ENCODE results near the gene RER1.
"Not testable (repeated sequence)": the region's sequence is repeated elsewhere in the genome, so short reads cannot be mapped to it uniquely, and the experiment has no call there.

The RER1 gene

DNA sequence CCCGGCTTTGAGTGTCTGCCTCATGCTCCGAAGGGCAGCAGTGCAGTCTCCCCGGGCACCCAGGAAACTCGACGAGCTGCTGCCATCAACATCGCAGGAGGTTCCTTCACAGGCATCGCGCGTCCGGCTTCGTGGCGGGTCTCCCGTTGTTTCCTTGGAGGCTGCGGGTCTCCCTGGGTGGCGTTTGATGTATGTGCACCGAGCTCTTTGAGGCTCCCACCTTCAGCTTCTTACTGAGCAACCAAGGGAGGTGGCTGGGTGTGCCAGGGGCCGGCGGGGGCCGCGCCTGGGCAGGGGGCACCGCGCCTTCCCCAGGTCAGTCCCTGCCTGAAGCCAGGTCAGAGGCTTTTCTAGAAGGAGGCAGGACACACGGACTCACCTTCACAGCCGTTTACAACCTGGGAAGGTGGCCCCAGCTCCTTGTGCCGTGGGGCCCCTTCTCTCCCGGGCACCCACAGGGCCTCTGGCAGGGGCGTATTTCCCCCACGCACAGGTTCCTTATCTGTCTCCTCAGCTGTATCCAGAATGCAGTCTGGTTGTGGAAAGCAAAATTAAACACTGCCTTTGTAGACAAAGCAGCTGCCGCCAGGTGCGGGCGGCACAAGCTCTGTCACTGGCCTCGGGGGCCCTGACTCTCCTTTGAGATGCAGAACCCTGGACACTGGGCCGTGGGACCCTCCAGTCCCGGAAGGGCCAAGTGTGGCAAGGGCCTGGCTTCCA lies 42.5 kb downstream of the RER1 start:
- H3K4me3 ChIP-seq (ENCODE audit: extremely low read depth, insufficient read depth, low read length, poor library complexity, severe bottlenecking): no peak overlapping the region
- no peaks in the 10 kb centered on the region for H3K4me1 ChIP-seq (ENCODE audit: control insufficient read depth, insufficient read depth, low read length, poor library complexity, severe bottlenecking)
- no peaks in the 10 kb centered on the region for H3K9me3 ChIP-seq (ENCODE audit: control insufficient read depth, low read length)
- no peak overlapping the region for H3K27ac ChIP-seq (ENCODE audit: low read depth, low read length, severe bottlenecking)
- H3K36me3 ChIP-seq (ENCODE audit: control insufficient read depth, insufficient read depth, low read length): no peaks in the 10 kb centered on the region
- 89 to 92% methylated on average over 29 to 34 of the region's 34 CpGs for WGBS, 2 experiments (ENCODE audit: insufficient coverage in 2 of 2)

DNA sequence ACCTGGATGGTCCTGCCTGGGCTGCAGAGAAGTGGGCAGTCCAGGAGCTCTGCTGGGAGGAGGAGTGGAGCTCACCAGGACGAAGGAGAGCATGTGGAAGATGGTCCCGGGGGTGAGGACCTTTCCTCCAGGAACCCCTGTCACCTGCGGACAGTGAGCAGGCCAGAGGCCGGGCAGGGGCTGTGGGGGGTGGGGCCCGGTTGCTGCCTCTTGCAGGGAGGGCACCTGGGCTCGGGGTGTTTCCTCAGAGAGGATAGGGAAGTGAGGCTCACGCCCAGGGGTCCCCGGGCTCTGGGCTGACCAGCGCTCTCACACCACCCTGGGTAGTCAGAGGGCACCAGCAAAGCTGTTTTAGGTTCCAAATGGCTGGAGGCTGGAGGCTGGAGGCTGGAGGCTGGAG lies 43.5 kb downstream of the RER1 start:
- H3K4me1 ChIP-seq (ENCODE audit: control insufficient read depth, insufficient read depth, low read length, poor library complexity, severe bottlenecking): no peaks in the 10 kb centered on the region
- no peak overlapping the region for H3K4me3 ChIP-seq (ENCODE audit: extremely low read depth, insufficient read depth, low read length, poor library complexity, severe bottlenecking)
- no peak overlapping the region for H3K27ac ChIP-seq (ENCODE audit: low read depth, low read length, severe bottlenecking)
- H3K9me3 ChIP-seq (ENCODE audit: control insufficient read depth, low read length): no peaks in the 10 kb centered on the region
- H3K36me3 ChIP-seq (ENCODE audit: control insufficient read depth, insufficient read depth, low read length): no peaks in the 10 kb centered on the region
- WGBS, 2 experiments (ENCODE audit: insufficient coverage in 2 of 2): 83 to 85% methylated on average over 5 to 9 of the region's 9 CpGs

DNA sequence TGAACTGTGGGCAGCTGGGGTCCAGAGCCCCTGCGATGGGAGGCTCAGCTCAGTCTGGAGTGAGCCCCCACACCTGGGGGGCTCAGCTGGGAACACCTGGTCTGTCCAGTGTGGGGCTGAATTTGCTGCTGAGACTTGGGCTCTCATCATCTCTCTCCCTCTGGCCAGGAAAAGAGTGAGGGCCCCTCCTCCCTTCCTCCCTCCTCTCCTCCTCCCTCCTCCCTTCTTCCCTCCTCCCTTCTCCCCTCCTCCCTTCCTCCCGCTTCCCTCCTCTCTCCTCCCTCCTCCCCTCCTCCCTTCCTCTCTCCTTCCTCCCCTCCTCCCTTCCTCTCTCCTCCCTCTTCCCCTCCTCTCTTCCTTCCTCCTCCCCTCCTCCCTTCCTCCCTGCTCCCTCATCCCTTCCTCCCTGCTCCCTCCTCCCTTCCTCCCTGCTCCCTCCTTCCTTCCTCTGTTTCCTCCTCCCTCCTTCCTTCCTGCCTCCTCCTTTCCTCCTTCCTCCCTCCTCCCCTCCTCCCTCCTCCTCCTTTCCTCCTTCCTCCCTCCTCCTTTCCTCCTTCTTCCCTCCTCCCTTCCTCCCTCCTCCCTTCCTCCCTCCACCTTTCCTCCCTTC lies 44.2 kb downstream of the RER1 start:
- no peak overlapping the region for H3K4me3 ChIP-seq (ENCODE audit: extremely low read depth, insufficient read depth, low read length, poor library complexity, severe bottlenecking)
- 86 to 100% methylated on average over 1 of the region's 2 CpGs for WGBS, 2 experiments (ENCODE audit: insufficient coverage in 2 of 2)
- H3K36me3 ChIP-seq (ENCODE audit: control insufficient read depth, insufficient read depth, low read length): no peaks in the 10 kb centered on the region
- H3K27ac ChIP-seq (ENCODE audit: low read depth, low read length, severe bottlenecking): no peak overlapping the region
- H3K4me1 ChIP-seq (ENCODE audit: control insufficient read depth, insufficient read depth, low read length, poor library complexity, severe bottlenecking): no peaks in the 10 kb centered on the region
- H3K9me3 ChIP-seq (ENCODE audit: control insufficient read depth, low read length): no peaks in the 10 kb centered on the region

DNA sequence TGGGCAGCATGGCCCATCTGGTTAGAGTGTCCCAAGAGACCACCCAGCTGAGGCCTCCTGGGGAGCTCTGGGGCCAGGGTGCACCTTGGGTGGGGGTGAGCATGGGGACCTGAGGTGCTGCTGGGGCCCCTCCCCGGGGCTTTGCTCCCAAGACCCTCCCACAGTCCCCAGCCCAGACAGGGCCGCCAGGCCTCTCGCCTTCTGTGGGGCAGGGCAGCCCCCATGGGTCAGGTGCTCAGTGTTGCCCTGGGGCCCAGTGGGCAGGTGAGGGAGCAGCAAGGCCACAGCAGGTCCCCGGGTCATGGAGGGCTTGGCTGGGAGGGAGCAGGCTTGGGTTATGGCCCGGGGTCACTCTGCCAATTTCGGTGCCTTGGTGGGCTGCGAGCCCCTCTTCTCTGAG lies 45.2 kb downstream of the RER1 start:
- Histone ChIP-seq H3K36me3 (ENCODE audit: control insufficient read depth, insufficient read depth, low read length) (no peaks in the 10 kb centered on the region), H3K4me3 (ENCODE audit: extremely low read depth, insufficient read depth, low read length, poor library complexity, severe bottlenecking) (no peak overlapping the region), H3K4me1 (ENCODE audit: control insufficient read depth, insufficient read depth, low read length, poor library complexity, severe bottlenecking) (no peaks in the 10 kb centered on the region), H3K27ac (ENCODE audit: low read depth, low read length, severe bottlenecking) (no peak overlapping the region), H3K9me3 (ENCODE audit: control insufficient read depth, low read length) (no peaks in the 10 kb centered on the region)
- 86 to 93% methylated on average over 5 of the region's 7 CpGs for WGBS, 2 experiments (ENCODE audit: insufficient coverage in 2 of 2)

DNA sequence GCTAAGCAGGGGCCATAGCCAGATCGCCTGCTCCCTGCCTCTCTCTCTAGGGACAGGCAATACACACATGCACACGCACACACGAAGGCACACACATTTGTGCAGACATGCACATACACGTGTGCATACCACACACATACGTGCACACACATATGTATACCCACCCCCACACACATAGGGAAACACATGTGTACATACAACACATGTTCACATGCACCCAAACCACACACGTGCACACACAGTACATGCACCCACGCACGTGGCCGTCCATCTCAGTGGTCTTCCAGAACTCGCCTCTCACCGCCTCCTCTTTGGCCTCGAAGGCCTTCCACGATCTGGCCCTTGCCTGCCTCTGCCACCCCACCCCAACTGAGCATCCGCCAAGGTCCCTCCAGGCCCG lies 46.0 kb downstream of the RER1 start:
- H3K4me3 ChIP-seq (ENCODE audit: extremely low read depth, insufficient read depth, low read length, poor library complexity, severe bottlenecking): no peak overlapping the region
- H3K4me1 ChIP-seq (ENCODE audit: control insufficient read depth, insufficient read depth, low read length, poor library complexity, severe bottlenecking): no peaks in the 10 kb centered on the region
- 87 to 91% methylated on average over 11 to 15 of the region's 15 CpGs for WGBS, 2 experiments (ENCODE audit: insufficient coverage in 2 of 2)
- H3K9me3 ChIP-seq (ENCODE audit: control insufficient read depth, low read length): no peaks in the 10 kb centered on the region
- H3K36me3 ChIP-seq (ENCODE audit: control insufficient read depth, insufficient read depth, low read length): no peaks in the 10 kb centered on the region
- H3K27ac ChIP-seq (ENCODE audit: low read depth, low read length, severe bottlenecking): no peak overlapping the region

DNA sequence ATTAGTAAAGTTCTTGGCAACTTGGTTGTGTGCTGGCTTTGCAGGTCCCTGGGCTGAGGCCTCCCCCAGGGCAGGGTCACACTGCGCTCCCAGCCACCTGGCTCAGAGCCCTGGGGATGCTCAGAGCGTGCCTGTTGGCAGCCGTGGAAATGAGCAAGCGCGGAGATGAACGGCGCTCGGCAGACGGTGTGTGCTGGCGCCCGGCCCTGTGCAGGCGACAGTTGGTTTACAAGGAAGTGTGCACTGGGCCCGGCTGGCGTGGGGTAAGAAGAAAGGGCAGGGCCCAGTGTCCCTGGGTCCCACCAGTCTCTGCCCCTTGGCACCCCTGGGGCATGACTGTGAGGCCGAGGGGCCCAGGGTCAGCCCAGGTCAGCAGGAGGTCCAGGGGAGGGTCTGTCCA lies 46.4 kb downstream of the RER1 start:
- H3K36me3 ChIP-seq (ENCODE audit: control insufficient read depth, insufficient read depth, low read length): no peaks in the 10 kb centered on the region
- H3K4me1 ChIP-seq (ENCODE audit: control insufficient read depth, insufficient read depth, low read length, poor library complexity, severe bottlenecking): no peaks in the 10 kb centered on the region
- H3K4me3 ChIP-seq (ENCODE audit: extremely low read depth, insufficient read depth, low read length, poor library complexity, severe bottlenecking): no peak overlapping the region
- 86 to 91% methylated on average over 14 of the region's 15 CpGs for WGBS, 2 experiments (ENCODE audit: insufficient coverage in 2 of 2)
- H3K27ac ChIP-seq (ENCODE audit: low read depth, low read length, severe bottlenecking): no peak overlapping the region
- no peaks in the 10 kb centered on the region for H3K9me3 ChIP-seq (ENCODE audit: control insufficient read depth, low read length)

DNA sequence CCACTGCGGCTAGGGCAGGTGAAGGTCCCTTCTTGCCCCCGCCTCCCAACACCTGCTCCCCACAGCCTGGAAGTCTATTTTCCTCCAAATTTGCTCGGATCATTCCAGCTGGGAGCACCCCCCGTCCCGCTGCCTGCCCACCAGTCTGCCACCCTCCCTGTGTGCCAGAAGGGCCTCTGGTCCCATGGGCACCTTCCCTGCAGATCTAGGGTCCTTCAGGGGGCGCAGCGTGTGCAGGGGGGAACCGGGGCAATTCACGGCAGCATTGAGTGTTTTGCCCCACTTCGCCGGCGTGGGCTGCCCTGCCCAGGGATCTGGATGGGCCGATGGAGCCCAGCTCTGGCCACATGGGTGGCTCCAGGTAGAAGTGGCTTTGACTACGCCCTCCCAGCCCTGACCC lies 47.0 kb downstream of the RER1 start:
- no peak overlapping the region for H3K27ac ChIP-seq (ENCODE audit: low read depth, low read length, severe bottlenecking)
- H3K4me3 ChIP-seq (ENCODE audit: extremely low read depth, insufficient read depth, low read length, poor library complexity, severe bottlenecking): no peak overlapping the region
- H3K4me1 ChIP-seq (ENCODE audit: control insufficient read depth, insufficient read depth, low read length, poor library complexity, severe bottlenecking): no peaks in the 10 kb centered on the region
- no peaks in the 10 kb centered on the region for H3K9me3 ChIP-seq (ENCODE audit: control insufficient read depth, low read length)
- no peaks in the 10 kb centered on the region for H3K36me3 ChIP-seq (ENCODE audit: control insufficient read depth, insufficient read depth, low read length)
- WGBS, 2 experiments (ENCODE audit: insufficient coverage in 2 of 2): 89 to 95% methylated on average over 12 to 14 of the region's 14 CpGs

DNA sequence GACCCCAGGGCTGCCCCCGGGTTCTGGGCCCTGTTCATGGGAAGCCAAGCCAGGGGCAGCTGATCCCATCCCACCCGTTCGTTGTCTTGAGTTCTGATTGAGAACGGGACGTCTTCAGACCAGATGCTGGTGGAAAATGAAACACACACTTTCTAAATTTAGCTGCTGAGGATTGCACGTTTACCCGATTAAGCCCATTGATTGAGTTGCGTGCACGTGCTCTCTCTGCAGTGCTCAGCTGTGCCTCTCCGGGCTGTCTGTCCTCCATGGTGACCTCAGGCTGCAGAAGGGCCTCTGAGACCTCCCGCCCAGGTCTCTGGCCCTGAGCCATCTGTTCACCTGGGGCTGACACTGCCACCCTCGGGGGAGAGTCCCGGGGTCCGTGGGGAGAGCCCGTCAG lies 47.7 kb downstream of the RER1 start:
- H3K36me3 ChIP-seq (ENCODE audit: control insufficient read depth, insufficient read depth, low read length): no peaks in the 10 kb centered on the region
- WGBS, 2 experiments (ENCODE audit: insufficient coverage in 2 of 2): 89 to 96% methylated on average over 15 of the region's 15 CpGs
- no peak overlapping the region for H3K27ac ChIP-seq (ENCODE audit: low read depth, low read length, severe bottlenecking)

DNA sequence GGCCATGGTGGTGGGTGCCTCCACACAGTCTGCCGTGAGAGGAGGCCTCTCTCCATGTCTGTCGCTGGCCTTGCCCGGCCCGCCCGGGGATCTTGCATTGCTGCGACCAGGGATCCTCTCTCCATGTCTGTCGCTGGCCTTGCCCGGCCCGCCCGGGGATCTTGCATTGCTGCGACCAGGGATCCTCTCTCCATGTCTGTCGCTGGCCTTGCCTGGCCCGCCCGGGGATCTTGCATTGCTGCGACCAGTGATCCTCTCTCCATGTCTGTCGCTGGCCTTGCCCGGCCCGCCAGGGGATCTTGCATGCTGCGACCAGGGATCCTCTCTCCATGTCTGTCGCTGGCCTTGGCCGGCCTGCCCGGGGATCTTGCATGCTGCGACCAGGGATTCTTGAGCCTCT lies 48.7 kb downstream of the RER1 start:
- WGBS, 2 experiments (ENCODE audit: insufficient coverage in 2 of 2): 93 to 95% methylated on average over 14 to 23 of the region's 23 CpGs
- H3K4me1 ChIP-seq (ENCODE audit: control insufficient read depth, insufficient read depth, low read length, poor library complexity, severe bottlenecking); H3K4me3 ChIP-seq (ENCODE audit: extremely low read depth, insufficient read depth, low read length, poor library complexity, severe bottlenecking); H3K27ac ChIP-seq (ENCODE audit: low read depth, low read length, severe bottlenecking); H3K9me3 ChIP-seq (ENCODE audit: control insufficient read depth, low read length); H3K36me3 ChIP-seq (ENCODE audit: control insufficient read depth, insufficient read depth, low read length): not testable (repeated sequence)

More for the DNA sequence above, 47.7 kb downstream of the RER1 start:
- H3K4me1 ChIP-seq (ENCODE audit: control insufficient read depth, insufficient read depth, low read length, poor library complexity, severe bottlenecking): no peaks in the 10 kb centered on the region
- H3K4me3 ChIP-seq (ENCODE audit: extremely low read depth, insufficient read depth, low read length, poor library complexity, severe bottlenecking): no peak overlapping the region
- H3K9me3 ChIP-seq (ENCODE audit: control insufficient read depth, low read length): no peaks in the 10 kb centered on the region

DNA sequence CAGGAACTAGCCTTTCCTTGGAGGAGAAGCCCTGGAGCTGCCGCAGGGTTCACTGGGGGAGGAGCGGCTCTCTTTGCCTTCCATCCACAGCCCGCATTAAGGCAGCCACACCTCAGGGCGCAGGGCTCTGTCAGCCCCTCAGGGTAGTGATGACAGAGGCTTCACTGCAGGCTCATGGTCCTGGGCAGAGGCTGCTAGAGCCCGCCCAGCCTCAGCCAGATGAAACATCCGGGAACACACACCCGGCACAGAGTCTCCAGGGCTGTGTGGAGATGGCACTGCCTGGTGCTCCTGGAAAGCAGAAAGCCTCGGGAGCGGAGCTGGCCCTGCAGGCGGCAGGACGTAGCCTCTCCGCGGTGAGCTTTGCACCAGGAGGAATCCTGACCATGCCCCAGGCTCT lies 50.1 kb downstream of the RER1 start:
- H3K4me1 ChIP-seq (ENCODE audit: control insufficient read depth, insufficient read depth, low read length, poor library complexity, severe bottlenecking): peaks cover 12% of the 10 kb centered on the region
- WGBS, 2 experiments (ENCODE audit: insufficient coverage in 2 of 2): 81 to 93% methylated on average over 9 to 12 of the region's 13 CpGs
- H3K27ac ChIP-seq (ENCODE audit: low read depth, low read length, severe bottlenecking): no peak overlapping the region
- H3K9me3 ChIP-seq (ENCODE audit: control insufficient read depth, low read length): no peaks in the 10 kb centered on the region
- no peak overlapping the region for H3K4me3 ChIP-seq (ENCODE audit: extremely low read depth, insufficient read depth, low read length, poor library complexity, severe bottlenecking)
- H3K36me3 ChIP-seq (ENCODE audit: control insufficient read depth, insufficient read depth, low read length): no peaks in the 10 kb centered on the region

DNA sequence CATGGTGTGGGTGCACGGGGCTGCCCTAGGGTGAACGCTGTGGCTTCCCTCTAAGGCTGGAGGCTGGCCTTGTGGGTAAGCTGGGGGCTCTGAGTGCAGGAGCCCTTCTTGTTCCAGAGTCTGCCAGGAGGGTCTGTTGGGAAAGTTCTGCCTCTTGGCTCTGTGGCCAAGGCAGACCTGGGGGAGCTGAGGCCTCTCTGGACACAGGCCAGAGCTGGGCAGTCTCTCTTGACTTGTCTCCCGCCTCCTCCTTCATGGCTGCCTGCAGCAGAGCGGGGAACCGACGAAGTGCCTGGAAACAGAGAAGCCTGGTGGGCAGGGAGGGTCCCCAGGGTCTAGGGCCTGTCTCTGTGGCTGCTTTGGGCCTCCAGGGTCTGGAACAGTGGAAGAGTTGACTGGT lies 51.0 kb downstream of the RER1 start:
- H3K4me3 ChIP-seq (ENCODE audit: extremely low read depth, insufficient read depth, low read length, poor library complexity, severe bottlenecking): no peak overlapping the region
- no peak overlapping the region for H3K27ac ChIP-seq (ENCODE audit: low read depth, low read length, severe bottlenecking)
- H3K9me3 ChIP-seq (ENCODE audit: control insufficient read depth, low read length): no peaks in the 10 kb centered on the region
- 90 to 96% methylated on average over 5 to 6 of the region's 6 CpGs for WGBS, 2 experiments (ENCODE audit: insufficient coverage in 2 of 2)
- peaks cover 22% of the 10 kb centered on the region for H3K4me1 ChIP-seq (ENCODE audit: control insufficient read depth, insufficient read depth, low read length, poor library complexity, severe bottlenecking)
- no peaks in the 10 kb centered on the region for H3K36me3 ChIP-seq (ENCODE audit: control insufficient read depth, insufficient read depth, low read length)
